Measurements from ENCODE around the gene SLMAP. TPM values are rescaled to one million over a fixed set of nuclear protein-coding genes. Genes with fewer than 3 reads are reported as not detected.
"Not testable (repeated sequence)": the region's sequence is repeated elsewhere in the genome, so short reads cannot be mapped to it uniquely, and the experiment has no call there.

Gene SLMAP
- total RNA-seq, 1 donor from 2014 or later: 52.0 TPM

DNA sequence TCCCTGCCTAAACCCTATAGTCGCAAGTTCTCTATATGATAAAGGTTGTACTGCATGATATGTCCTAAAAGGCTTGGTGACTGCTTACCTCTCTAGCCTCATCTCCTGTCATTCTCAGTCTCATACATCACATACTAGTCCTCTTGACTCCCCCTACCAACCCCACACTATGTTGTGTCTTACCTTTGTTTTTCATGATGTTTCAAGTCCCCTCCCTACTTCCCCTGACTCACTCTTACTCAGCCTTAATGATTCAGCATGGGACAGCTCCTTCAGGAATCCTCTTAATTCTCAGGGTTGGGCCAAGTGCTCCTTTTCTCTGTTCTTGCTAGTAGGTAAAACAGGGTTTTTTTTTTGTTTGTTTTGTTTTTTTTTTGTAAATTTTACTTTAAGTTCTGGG is 49.6 kb downstream of the SLMAP start:
- Mint-ChIP-seq H3K4me1 (ENCODE audit: low read depth, unreplicated experiment) (no peaks in the 10 kb centered on the region), H3K4me3 (ENCODE audit: unreplicated experiment) (no peak overlapping the region), H3K9me3 (ENCODE audit: unreplicated experiment) (no peaks in the 10 kb centered on the region), H3K27ac (ENCODE audit: unreplicated experiment) (no peak overlapping the region), H3K36me3 (ENCODE audit: unreplicated experiment) (no peaks in the 10 kb centered on the region), H3K27me3 (ENCODE audit: unreplicated experiment) (no peaks in the 10 kb centered on the region)
- no peak for DNase-seq
- TF ChIP-seq, protein P1, sequence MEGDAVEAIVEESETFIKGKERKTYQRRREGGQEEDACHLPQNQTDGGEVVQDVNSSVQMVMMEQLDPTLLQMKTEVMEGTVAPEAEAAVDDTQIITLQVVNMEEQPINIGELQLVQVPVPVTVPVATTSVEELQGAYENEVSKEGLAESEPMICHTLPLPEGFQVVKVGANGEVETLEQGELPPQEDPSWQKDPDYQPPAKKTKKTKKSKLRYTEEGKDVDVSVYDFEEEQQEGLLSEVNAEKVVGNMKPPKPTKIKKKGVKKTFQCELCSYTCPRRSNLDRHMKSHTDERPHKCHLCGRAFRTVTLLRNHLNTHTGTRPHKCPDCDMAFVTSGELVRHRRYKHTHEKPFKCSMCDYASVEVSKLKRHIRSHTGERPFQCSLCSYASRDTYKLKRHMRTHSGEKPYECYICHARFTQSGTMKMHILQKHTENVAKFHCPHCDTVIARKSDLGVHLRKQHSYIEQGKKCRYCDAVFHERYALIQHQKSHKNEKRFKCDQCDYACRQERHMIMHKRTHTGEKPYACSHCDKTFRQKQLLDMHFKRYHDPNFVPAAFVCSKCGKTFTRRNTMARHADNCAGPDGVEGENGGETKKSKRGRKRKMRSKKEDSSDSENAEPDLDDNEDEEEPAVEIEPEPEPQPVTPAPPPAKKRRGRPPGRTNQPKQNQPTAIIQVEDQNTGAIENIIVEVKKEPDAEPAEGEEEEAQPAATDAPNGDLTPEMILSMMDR (IDR thresholded peaks at IDR 0.05; ENCODE audit: partially characterized antibody, unreplicated experiment): no peak

DNA sequence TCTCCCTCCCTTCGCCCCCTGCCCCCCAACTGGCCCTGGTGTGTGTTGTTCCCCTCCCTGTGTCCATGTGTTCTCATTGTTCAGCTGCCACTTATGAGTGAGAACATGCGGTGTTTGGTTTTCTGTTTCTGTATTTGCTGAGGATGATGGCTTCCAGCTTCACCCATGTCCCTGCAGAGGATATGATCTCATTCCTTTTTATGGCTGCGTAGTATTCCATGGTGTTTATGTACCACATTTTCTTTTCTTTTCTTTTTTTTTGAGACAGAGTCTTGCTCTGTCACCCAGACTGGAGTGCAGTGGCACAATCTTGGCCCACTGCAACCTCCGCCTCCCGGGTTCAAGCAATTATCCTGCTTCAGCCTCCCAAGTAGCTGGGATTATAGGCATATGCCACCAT is 50.1 kb downstream of the SLMAP start:
- H3K36me3 Mint-ChIP-seq (ENCODE audit: unreplicated experiment); H3K27ac Mint-ChIP-seq (ENCODE audit: unreplicated experiment); H3K4me1 Mint-ChIP-seq (ENCODE audit: low read depth, unreplicated experiment); DNase-seq; H3K27me3 Mint-ChIP-seq (ENCODE audit: unreplicated experiment); H3K9me3 Mint-ChIP-seq (ENCODE audit: unreplicated experiment); H3K4me3 Mint-ChIP-seq (ENCODE audit: unreplicated experiment): not testable (repeated sequence)

DNA sequence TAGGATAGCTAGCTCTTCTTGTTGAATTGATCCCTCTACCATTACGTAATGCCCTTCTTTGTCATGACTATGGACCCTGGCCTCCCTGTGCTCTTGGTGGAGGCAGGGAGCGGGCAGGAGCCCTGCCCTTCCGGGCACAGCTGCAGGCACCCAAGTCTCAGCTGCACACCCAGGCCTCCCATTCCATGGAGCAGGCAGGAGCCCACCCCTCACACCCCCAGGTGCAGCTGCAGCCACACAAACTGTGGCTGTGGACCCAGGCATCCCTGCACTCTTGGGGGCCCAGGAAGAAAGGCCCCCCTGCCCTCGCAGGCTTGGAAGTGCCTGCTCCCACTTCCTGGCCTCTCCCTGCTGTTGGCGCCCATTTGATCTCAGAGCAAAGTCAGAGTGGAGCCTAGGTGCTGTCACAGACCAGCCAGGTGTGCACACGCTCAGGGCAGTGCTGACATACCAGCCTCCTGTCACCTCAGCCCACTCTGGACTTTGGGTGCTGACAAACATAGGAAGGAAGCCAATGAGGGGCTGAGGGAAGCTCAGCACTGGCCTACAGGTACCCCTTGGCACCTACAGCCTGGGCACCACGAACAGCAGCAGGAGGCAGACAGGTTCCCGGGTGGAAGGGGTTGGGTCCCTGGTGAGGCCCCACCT is 53.0 kb downstream of the SLMAP start:
- Mint-ChIP-seq H3K27ac (ENCODE audit: unreplicated experiment) (no peak overlapping the region), H3K4me1 (ENCODE audit: low read depth, unreplicated experiment) (no peaks in the 10 kb centered on the region), H3K4me3 (ENCODE audit: unreplicated experiment) (no peak overlapping the region), H3K36me3 (ENCODE audit: unreplicated experiment) (no peaks in the 10 kb centered on the region), H3K9me3 (ENCODE audit: unreplicated experiment) (no peaks in the 10 kb centered on the region), H3K27me3 (ENCODE audit: unreplicated experiment) (no peaks in the 10 kb centered on the region)
- TF ChIP-seq, protein P1 (IDR thresholded peaks at IDR 0.05; ENCODE audit: partially characterized antibody, unreplicated experiment): no peak
- no peak for DNase-seq

DNA sequence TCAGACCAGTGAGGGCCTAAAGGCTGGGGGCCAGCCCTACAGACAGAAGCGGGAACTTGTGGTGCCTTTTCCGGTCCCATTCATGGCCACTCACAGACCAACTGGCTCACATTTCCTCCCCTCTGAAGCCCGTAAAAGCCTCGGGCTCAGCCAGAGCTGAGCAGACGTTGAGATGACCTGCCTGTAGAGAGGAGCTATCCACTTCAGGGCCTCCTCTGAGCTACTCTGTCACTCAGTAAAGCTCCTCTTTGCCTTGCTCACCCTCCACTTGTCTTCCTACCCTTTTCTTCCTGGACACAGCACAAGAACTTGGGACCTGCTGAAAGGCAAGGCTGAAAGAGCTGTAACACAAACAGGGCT is 53.5 kb downstream of the SLMAP start:
- H3K4me1 Mint-ChIP-seq (ENCODE audit: low read depth, unreplicated experiment): no peaks in the 10 kb centered on the region
- H3K9me3 Mint-ChIP-seq (ENCODE audit: unreplicated experiment): no peaks in the 10 kb centered on the region
- H3K27ac Mint-ChIP-seq (ENCODE audit: unreplicated experiment): no peak overlapping the region
- TF ChIP-seq, protein P1 (IDR thresholded peaks at IDR 0.05; ENCODE audit: partially characterized antibody, unreplicated experiment): no peak
- no peaks in the 10 kb centered on the region for H3K36me3 Mint-ChIP-seq (ENCODE audit: unreplicated experiment)
- no peak overlapping the region for H3K4me3 Mint-ChIP-seq (ENCODE audit: unreplicated experiment)
- DNase-seq: no peak
- H3K27me3 Mint-ChIP-seq (ENCODE audit: unreplicated experiment): no peaks in the 10 kb centered on the region

DNA sequence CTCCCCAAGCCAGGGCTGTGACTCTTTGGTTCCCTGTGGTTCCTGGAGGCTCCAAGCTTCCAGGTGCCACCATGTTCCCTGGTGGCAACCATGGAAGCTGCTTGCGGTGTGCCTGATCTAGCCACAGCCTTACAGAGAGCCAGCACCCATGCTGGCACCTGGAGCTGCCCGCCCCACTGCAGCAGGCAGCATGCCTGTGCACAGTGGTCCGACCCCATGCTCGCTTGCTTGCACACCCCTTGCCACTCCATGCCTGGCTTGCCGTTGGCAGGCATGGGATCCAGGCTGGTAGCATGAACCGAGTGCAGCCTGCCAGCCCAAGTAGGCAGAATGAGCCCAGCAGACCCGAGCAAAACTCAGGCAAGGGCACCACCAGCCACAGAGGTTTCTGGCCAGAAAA is 53.9 kb downstream of the SLMAP start:
- no peak overlapping the region for H3K27ac Mint-ChIP-seq (ENCODE audit: unreplicated experiment)
- H3K9me3 Mint-ChIP-seq (ENCODE audit: unreplicated experiment): no peaks in the 10 kb centered on the region

More for the DNA sequence above, 53.9 kb downstream of the SLMAP start:
- Mint-ChIP-seq H3K27me3 (ENCODE audit: unreplicated experiment) (no peaks in the 10 kb centered on the region), H3K4me3 (ENCODE audit: unreplicated experiment) (no peak overlapping the region), H3K4me1 (ENCODE audit: low read depth, unreplicated experiment) (no peaks in the 10 kb centered on the region), H3K36me3 (ENCODE audit: unreplicated experiment) (no peaks in the 10 kb centered on the region)
- no peak for DNase-seq
- TF ChIP-seq, protein P1 (IDR thresholded peaks at IDR 0.05; ENCODE audit: partially characterized antibody, unreplicated experiment): no peak

Measured in glutamatergic neuron (in vitro differentiated cells).